WERI-Rb-1 (cell line): ENCODE measurements around the gene DOCK8.

Experiments used
- DNase-seq: peaks from one replicate; pipeline ENCODE4 v3.0.0-alpha.2; 2020
- H3K27ac ChIP-seq: fragments of 250-450 bp; sonication (Bioruptor Pico); 2 replicates; pipeline ENCODE4 v1.5.1; 2020; ENCODE audit warnings: mild to moderate bottlenecking, moderate library complexity
- H3K27me3 ChIP-seq: fragments of 250-450 bp; sonication (Bioruptor Pico); 2 replicates; pipeline ENCODE4 v1.5.1; 2021; ENCODE audit warnings: mild to moderate bottlenecking, low read depth, moderate library complexity; ENCODE audit not compliant: insufficient read depth, severe bottlenecking
- H3K36me3 ChIP-seq: fragments of 250-450 bp; sonication (Bioruptor Pico); 2 replicates; pipeline ENCODE4 v1.5.1; 2020; ENCODE audit warnings: mild to moderate bottlenecking, moderate library complexity
- H3K4me3 ChIP-seq: 2 replicates; pipeline ENCODE4 v1.5.1; 2011; ENCODE audit warnings: low read depth, mild to moderate bottlenecking, control low read depth, low read length
- H3K9me3 ChIP-seq: fragments of 250-450 bp; sonication (Bioruptor Pico); 2 replicates; pipeline ENCODE4 v1.5.1; 2021; ENCODE audit warnings: mild to moderate bottlenecking, moderate library complexity; ENCODE audit not compliant: severe bottlenecking
- TF ChIP-seq, protein P1 (sequence below): IDR thresholded peaks from 2 replicates; pipeline ENCODE4 v1.5.1; 2011; ENCODE audit warnings: low read depth, mild to moderate bottlenecking, control low read depth, inconsistent platforms, low read length

The DOCK8 gene

DNA sequence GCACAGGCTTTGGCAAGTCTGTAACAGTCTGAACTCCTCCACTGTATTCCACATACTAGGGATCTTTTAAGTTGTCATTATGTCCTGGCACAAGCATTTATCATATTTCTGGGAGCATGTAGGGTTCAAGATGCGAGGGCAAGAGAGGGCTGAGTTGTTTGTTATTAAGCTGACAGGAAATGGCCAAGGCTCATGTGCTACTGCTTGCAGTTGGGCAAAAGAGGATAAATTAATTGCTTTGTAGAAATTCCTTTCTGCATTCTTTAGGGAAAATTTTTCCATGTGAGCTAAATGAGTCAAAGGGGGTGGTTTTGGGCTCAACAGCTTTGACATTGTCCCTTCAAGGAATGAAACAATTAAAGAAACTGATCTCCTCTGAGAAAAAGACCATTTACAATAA lies 35.4 kb downstream of the DOCK8 start:
- DNase-seq = no peak
- Histone ChIP-seq H3K27me3 (no peaks in the 10 kb centered on the region), H3K27ac (no peak overlapping the region), H3K9me3 (no peaks in the 10 kb centered on the region), H3K36me3 (no peaks in the 10 kb centered on the region), H3K4me3 (no peak overlapping the region)
- TF ChIP-seq, protein P1, sequence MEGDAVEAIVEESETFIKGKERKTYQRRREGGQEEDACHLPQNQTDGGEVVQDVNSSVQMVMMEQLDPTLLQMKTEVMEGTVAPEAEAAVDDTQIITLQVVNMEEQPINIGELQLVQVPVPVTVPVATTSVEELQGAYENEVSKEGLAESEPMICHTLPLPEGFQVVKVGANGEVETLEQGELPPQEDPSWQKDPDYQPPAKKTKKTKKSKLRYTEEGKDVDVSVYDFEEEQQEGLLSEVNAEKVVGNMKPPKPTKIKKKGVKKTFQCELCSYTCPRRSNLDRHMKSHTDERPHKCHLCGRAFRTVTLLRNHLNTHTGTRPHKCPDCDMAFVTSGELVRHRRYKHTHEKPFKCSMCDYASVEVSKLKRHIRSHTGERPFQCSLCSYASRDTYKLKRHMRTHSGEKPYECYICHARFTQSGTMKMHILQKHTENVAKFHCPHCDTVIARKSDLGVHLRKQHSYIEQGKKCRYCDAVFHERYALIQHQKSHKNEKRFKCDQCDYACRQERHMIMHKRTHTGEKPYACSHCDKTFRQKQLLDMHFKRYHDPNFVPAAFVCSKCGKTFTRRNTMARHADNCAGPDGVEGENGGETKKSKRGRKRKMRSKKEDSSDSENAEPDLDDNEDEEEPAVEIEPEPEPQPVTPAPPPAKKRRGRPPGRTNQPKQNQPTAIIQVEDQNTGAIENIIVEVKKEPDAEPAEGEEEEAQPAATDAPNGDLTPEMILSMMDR = no peak

DNA sequence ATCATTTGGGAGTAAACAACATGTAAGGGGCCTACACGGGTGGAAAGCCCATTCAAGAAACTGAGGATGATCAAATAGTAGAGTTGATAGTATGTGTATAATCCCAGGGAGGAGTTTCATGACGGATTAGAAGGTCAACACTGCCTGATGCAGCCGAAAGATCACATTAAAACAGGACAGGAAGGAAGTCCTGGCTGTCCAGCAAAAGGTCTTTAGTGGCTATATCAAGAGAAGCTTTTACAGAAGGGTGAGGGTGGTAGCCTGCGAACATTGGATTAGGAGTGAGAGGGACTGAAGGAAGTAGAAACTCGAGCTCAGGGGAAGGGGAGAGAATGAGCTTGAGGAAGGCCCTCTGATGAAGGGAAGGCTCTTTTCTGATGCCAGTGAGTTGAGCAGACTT lies 36.0 kb downstream of the DOCK8 start:
- Histone ChIP-seq H3K9me3 (no peaks in the 10 kb centered on the region), H3K27me3 (no peaks in the 10 kb centered on the region), H3K36me3 (no peaks in the 10 kb centered on the region), H3K27ac (no peak overlapping the region), H3K4me3 (no peak overlapping the region)
- no peak for DNase-seq
- TF ChIP-seq, protein P1 = no peak

DNA sequence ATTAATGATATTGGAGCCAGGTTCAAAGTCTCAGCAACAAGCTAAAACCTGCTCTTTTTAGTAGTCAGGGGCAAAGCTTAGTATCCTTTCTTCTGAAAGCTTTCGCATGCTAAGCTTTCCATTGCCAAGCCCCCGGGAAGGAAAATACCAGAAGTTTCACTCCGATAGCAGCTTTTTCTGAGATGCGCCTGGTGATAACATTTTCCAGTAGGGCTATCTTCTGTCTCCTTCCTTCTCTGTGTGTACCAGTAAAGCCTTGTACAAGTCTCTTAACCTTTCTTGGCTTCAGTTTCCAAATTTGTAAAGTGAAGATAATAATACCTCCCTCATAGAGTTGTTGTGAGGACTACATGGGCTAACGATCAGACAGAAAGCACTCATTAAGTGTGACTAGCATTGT lies 36.7 kb downstream of the DOCK8 start:
- H3K9me3 ChIP-seq = no peaks in the 10 kb centered on the region

DNA sequence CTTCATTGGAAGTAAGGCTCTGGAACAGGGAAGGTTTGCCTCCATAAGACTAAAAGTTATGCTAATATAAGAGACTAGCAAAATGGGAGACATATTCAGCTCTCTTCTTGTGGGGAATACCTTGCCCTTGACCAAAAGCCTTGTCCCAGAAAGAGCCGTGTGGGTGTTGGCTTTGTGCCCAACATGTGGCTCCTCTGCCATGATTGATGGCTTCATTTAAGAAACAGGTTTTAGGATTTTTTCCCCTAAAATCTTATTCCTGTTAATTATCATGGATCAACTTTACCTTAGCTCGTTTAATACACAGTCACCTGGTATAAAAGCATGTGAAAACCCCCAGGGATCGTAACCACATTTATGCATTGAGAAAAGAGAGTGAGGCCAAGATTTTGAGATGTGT lies 38.9 kb downstream of the DOCK8 start:
- no peak overlapping the region for H3K27ac ChIP-seq
- TF ChIP-seq, protein P1 = no peak
- H3K36me3 ChIP-seq = no peaks in the 10 kb centered on the region
- no peaks in the 10 kb centered on the region for H3K9me3 ChIP-seq
- no peak overlapping the region for H3K4me3 ChIP-seq
- no peaks in the 10 kb centered on the region for H3K27me3 ChIP-seq
- DNase-seq = no peak

More for the DNA sequence above, 36.7 kb downstream of the DOCK8 start:
- Histone ChIP-seq H3K27me3 (no peaks in the 10 kb centered on the region), H3K36me3 (no peaks in the 10 kb centered on the region), H3K4me3 (no peak overlapping the region), H3K27ac (no peak overlapping the region)
- TF ChIP-seq, protein P1 = no peak
- no peak for DNase-seq

DNA sequence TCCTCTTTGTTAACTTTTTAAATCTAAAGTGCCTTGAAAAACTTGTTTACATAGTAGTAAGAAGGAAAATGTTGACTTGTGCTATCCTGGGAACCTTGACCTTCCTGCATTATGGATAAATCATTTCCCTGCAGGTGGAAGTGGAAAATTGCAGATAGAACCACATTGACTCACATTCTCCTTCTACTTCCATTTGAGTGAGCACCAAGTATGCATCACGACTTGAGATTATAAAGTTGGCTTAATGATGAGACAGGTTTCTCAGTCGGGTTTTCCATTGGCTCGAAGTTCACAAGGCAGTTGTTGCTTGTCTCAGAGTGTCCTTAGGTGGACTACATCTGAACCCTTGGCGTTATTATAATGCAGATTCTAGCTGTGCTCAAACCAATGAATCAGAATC lies 39.9 kb downstream of the DOCK8 start:
- Histone ChIP-seq H3K36me3 (no peaks in the 10 kb centered on the region), H3K9me3 (no peaks in the 10 kb centered on the region), H3K27ac (no peak overlapping the region), H3K27me3 (no peaks in the 10 kb centered on the region), H3K4me3 (no peak overlapping the region)
- no peak for DNase-seq
- TF ChIP-seq, protein P1 = no peak

DNA sequence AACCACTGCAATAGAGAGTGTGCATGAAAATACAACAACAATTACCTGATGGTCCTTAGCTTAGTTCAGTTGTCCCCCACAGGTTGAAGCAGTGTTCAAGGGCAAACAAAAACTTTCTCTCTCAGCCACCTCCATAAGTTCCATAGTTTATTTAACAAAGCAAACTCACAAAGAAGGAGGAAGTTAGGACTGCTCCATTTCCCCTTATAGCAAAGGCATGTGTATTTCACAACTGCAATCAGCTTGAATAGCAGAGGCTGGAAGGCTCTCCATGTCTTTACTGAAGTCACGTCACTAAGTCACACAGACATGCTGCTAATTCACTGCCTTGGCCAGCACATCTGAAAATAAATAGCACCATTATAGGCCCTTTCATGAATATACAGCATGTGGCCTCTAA lies 43.3 kb downstream of the DOCK8 start:
- Histone ChIP-seq H3K27ac (no peak overlapping the region), H3K36me3 (no peaks in the 10 kb centered on the region), H3K4me3 (no peak overlapping the region), H3K9me3 (no peaks in the 10 kb centered on the region), H3K27me3 (no peaks in the 10 kb centered on the region)
- DNase-seq = no peak
- TF ChIP-seq, protein P1 = no peak
